Natural killer cell (primary cell): ENCODE results near the gene PPP1R3F. TPM values are rescaled to one million over a fixed set of nuclear protein-coding genes. Genes with fewer than 3 reads are reported as not detected.

ENCODE experiments used
- ATAC-seq, 3 donors: fragments of 150-1000 bp in 2 of 3; fragments of 200-7000 bp in 1 of 3; cut with Tn5 transposase; 1 replicate in 1 of 3; 2 replicates in 2 of 3; pipeline ENCODE4 v1.10.0; 2021; ENCODE audit warnings: mild to moderate bottlenecking in 2 of 3, moderate library complexity in 2 of 3
- DNase-seq, 2 donors: peaks; one replicate each; pipeline versions ENCODE4 v3.0.0 to v3.0.0-alpha.2; 2013 to 2021; ENCODE audit warnings: mixed read lengths in 1 of 2
- H3K27ac ChIP-seq: one replicate; pipeline ENCODE4 v1.5.1; 2013; ENCODE audit warnings: mild to moderate bottlenecking, low read length
- H3K27me3 ChIP-seq: one replicate; pipeline ENCODE4 v1.6.1; 2013; ENCODE audit warnings: low read length; ENCODE audit not compliant: control insufficient read depth, insufficient read depth
- H3K36me3 ChIP-seq: one replicate; pipeline ENCODE4 v1.6.1; 2013; ENCODE audit warnings: low read length; ENCODE audit not compliant: control insufficient read depth, insufficient read depth
- H3K4me1 ChIP-seq: one replicate; pipeline ENCODE4 v1.6.1; 2013; ENCODE audit warnings: low read length; ENCODE audit not compliant: control insufficient read depth, insufficient read depth
- H3K4me3 ChIP-seq: one replicate; pipeline ENCODE4 v1.5.1; 2013; ENCODE audit warnings: low read length
- H3K9me3 ChIP-seq: one replicate; pipeline ENCODE4 v1.6.1; 2013; ENCODE audit warnings: low read length; ENCODE audit not compliant: control insufficient read depth, insufficient read depth
- H3K27ac Mint-ChIP-seq, 2 donors: one replicate each; pipeline ENCODE4 v1.8.0; 2022; ENCODE audit warnings: mild to moderate bottlenecking in 2 of 2, mixed read lengths in 2 of 2, moderate library complexity in 1 of 2
- H3K27me3 Mint-ChIP-seq, 2 donors: one replicate each; pipeline ENCODE4 v1.8.0; 2022; ENCODE audit warnings: low read depth in 2 of 2, mixed read lengths in 2 of 2
- H3K36me3 Mint-ChIP-seq: one replicate; pipeline ENCODE4 v1.8.0; 2022; ENCODE audit warnings: mixed read lengths
- H3K4me1 Mint-ChIP-seq, 2 donors: one replicate each; pipeline ENCODE4 v1.8.0; 2022; ENCODE audit warnings: mixed read lengths in 2 of 2
- H3K4me3 Mint-ChIP-seq: one replicate; pipeline ENCODE4 v1.8.0; 2022; ENCODE audit warnings: mild to moderate bottlenecking, moderate library complexity, mixed read lengths
- H3K9me3 Mint-ChIP-seq, 2 donors: one replicate each; pipeline ENCODE4 v1.8.0; 2022; ENCODE audit warnings: mixed read lengths in 2 of 2
- CTCF ChIP-seq: fragments of 200-600 bp; IDR thresholded peaks from one replicate; pipeline ENCODE4 v1.8.0; 2022; ENCODE audit warnings: antibody characterized with exemption
- WGBS: methylation state at CpG from one replicate; pipeline ENCODE4 v1.1.7; 2013; ENCODE audit warnings: missing lambda C conversion rate; ENCODE audit not compliant: insufficient coverage; 5-methylcytosine and 5-hydroxymethylcytosine counted together
- intact Hi-C: fragments of 100-400 bp; cut with micrococcal nuclease; formaldehyde crosslinking; loops from one replicate; pipeline ENCODE4 v1.14.2; 2022
- total RNA-seq, 4 donors: library from RNA; stranded (reverse); fragments of 120-200 nt in 1 of 4; gene quantifications; one replicate each; pipeline versions ENCODE4 v1.2.3 to v1.2.4, GENCODE V29; 2013 to 2022

The PPP1R3F gene
- total RNA-seq, 3 donors from 2014 or later (not counting 1 experiment from before 2014, with no cell fraction given), result 2.9 to 4.3 (median 3.6) TPM

GRCh38 chrX:49233176-49233575 lies 36.4 kb upstream of the PPP1R3F start, which contains the start of gene CACNA1F:
Gene CACNA1F (minus strand): TSS chrX:49233340. CDS start chrX:49233309, 31 bp downstream.
- ATAC-seq (no peak), DNase-seq (no peak)
- TF ChIP-seq CTCF, result no peak
- Histone ChIP-seq H3K36me3 (no peaks in the 10 kb centered on the region), H3K27ac (no peak within 1 kb of the TSS), H3K9me3 (no peaks in the 10 kb centered on the region), H3K27me3 (no peaks in the 10 kb centered on the region), H3K4me3 (no peak within 1 kb of the TSS), H3K4me1 (peaks cover 41% of the 10 kb centered on the region)
- H3K9me3 Mint-ChIP-seq, result no peaks in the 10 kb centered on the region
- no CpG with 5 or more reads among the region's 9 CpGs for WGBS
- no peak within 1 kb of the TSS for H3K27ac Mint-ChIP-seq
- no peaks in the 10 kb centered on the region for H3K27me3 Mint-ChIP-seq
- intact Hi-C loops, result no loop called here
- peaks cover 11 to 43% of the 10 kb centered on the region in 2 donors for H3K4me1 Mint-ChIP-seq
- peak within 1 kb of the TSS; percentile 29 for H3K4me3 Mint-ChIP-seq
- no peaks in the 10 kb centered on the region for H3K36me3 Mint-ChIP-seq

- Histone ChIP-seq H3K4me1 (peaks cover 41% of the 10 kb centered on the region), H3K4me3 (no peak overlapping the region), H3K27ac (no peak overlapping the region), H3K27me3 (no peaks in the 10 kb centered on the region), H3K9me3 (no peaks in the 10 kb centered on the region), H3K36me3 (no peaks in the 10 kb centered on the region)
- Mint-ChIP-seq H3K4me3 (no peak overlapping the region), H3K27me3 (no peaks in the 10 kb centered on the region), H3K9me3 (no peaks in the 10 kb centered on the region), H3K36me3 (no peaks in the 10 kb centered on the region), H3K27ac (no peak overlapping the region), H3K4me1 (peaks cover 11 to 43% of the 10 kb centered on the region in 2 donors)
- WGBS, result 82% methylated on average over 56 of the region's 56 CpGs
- DNase-seq (no peak), ATAC-seq (no peak)
- no peak for TF ChIP-seq CTCF
- intact Hi-C loops, result no loop called here
Measured at GRCh38 chrX:49233887-49234555, 35.6 kb upstream of the PPP1R3F start.

GRCh38 chrX:49237060-49237459 lies 32.5 kb upstream of the PPP1R3F start:
- ATAC-seq (peak in 1 of 3 donors; percentile 41), DNase-seq (no peak)
- Mint-ChIP-seq H3K9me3 (no peaks in the 10 kb centered on the region), H3K4me3 (peak overlapping the region; percentile 65), H3K36me3 (no peaks in the 10 kb centered on the region), H3K4me1 (peaks cover 11 to 23% of the 10 kb centered on the region in 2 donors), H3K27me3 (no peaks in the 10 kb centered on the region), H3K27ac (peak overlapping the region; percentile 90 to 97)
- Histone ChIP-seq H3K27ac (peak overlapping the region; percentile 25), H3K4me1 (peaks cover 22% of the 10 kb centered on the region), H3K9me3 (no peaks in the 10 kb centered on the region), H3K4me3 (no peak overlapping the region), H3K36me3 (no peaks in the 10 kb centered on the region), H3K27me3 (no peaks in the 10 kb centered on the region)
- 23% methylated on average over 9 of the region's 9 CpGs for WGBS
- intact Hi-C loops, result no loop called here
- no peak for TF ChIP-seq CTCF

- DNase-seq (no peak), ATAC-seq (no peak)
- Histone ChIP-seq H3K36me3 (peaks cover 12% of the 10 kb centered on the region), H3K4me1 (peaks cover 22% of the 10 kb centered on the region), H3K9me3 (no peaks in the 10 kb centered on the region), H3K27ac (no peak overlapping the region), H3K27me3 (no peaks in the 10 kb centered on the region), H3K4me3 (no peak overlapping the region)
- no peak for TF ChIP-seq CTCF
- Mint-ChIP-seq H3K27ac (no peak overlapping the region), H3K4me1 (peaks cover 11 to 23% of the 10 kb centered on the region in 2 donors), H3K4me3 (no peak overlapping the region), H3K36me3 (no peaks in the 10 kb centered on the region), H3K27me3 (no peaks in the 10 kb centered on the region), H3K9me3 (no peaks in the 10 kb centered on the region)
- 73% methylated on average over 4 of the region's 7 CpGs for WGBS
- intact Hi-C loops, result no loop called here
Measured at GRCh38 chrX:49238735-49239134, 30.9 kb upstream of the PPP1R3F start.
